SK-N-MC (cell line): Measurements from ENCODE around the gene AGMO.

Experiments
- EZH2 ChIP-seq: fragments of 200-600 bp; sonication (generic); IDR thresholded peaks from one replicate; pipeline ENCODE4 v1.6.1; 2017; ENCODE audit warnings: antibody characterized with exemption
- FOXP2 ChIP-seq: optimal IDR thresholded peaks from 2 replicates; pipeline ENCODE3; 2011; ENCODE audit warnings: mild to moderate bottlenecking, moderate library complexity; ENCODE audit not compliant: insufficient read depth; ENCODE audit errors: extremely low read length, control extremely low read depth
- POLR2AphosphoS5 ChIP-seq: IDR thresholded peaks from 2 replicates; pipeline ENCODE4 v1.6.1; 2012; ENCODE audit warnings: mild to moderate bottlenecking, low read depth, low read length, borderline replicate concordance

DNA sequence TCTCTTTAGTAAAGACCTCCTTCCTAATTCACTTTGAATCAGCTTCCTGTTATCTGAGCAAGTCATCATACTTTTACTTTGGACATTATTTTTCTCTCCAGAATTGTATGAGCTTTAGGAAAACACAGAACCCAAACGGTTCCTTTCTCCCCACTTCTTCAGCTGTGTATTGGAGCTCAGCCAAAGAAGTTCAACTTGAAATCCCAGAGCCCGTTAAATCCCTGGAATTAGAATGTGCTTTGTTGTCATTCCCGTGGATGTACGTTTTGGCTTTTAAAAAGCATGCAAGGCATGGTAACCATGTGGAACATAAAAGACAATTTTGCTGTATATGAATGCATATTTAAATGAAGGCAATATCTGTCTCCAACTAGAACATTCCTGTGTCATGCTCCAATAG is 46.6 kb downstream of the AGMO start:
- TF ChIP-seq EZH2: no peak
- TF ChIP-seq POLR2AphosphoS5: no peak
- TF ChIP-seq FOXP2: no peak
